HepG2 (cell line): ENCODE results near the gene SMAD3. TPM values are rescaled to one million over a fixed set of nuclear protein-coding genes. Genes with fewer than 3 reads are reported as not detected.

Source experiments
- ATAC-seq: fragments of 200-7000 bp; cut with Tn5 transposase; 3 replicates; pipeline ENCODE4 v1.9.1; 2020; ENCODE audit warnings: mild to moderate bottlenecking, moderate library complexity
- BruUV-seq: library from RNA; stranded (reverse); fragments of 400-500 nt; replicated peaks from 2 replicates; lab custom pipeline; 2021; lab: Mats Ljungman, UMichigan
- CTCF ChIA-PET: fragments of 300-600 bp; formaldehyde crosslinking; extraction: SDS; loops from one replicate; lab custom pipeline; 2021; ENCODE audit warnings: low total read pairs, inconsistent platforms, low intra/inter-chr PET ratio; lab: Yijun Ruan, JAX
- POLR2A ChIA-PET: fragments of 350-600 bp; sonication (Branson Sonifier 250); formaldehyde crosslinking; loops from one replicate; lab custom pipeline; 2020; ENCODE audit warnings: antibody characterized with exemption, inconsistent platforms; lab: Yijun Ruan, JAX
- DNase-seq: peaks from one replicate; pipeline ENCODE4 v3.0.0-alpha.2; 2015; ENCODE audit warnings: low spot score
- FAIRE-seq: peaks from 3 replicates; lab custom pipeline; 2011; peaks lifted over from hg19 to GRCh38; lab: Jason Lieb, UNC
- H2AFZ ChIP-seq: one replicate; pipeline ENCODE4 v1.6.1; 2011; ENCODE audit warnings: low read length, inconsistent platforms
- H3K27ac ChIP-seq: fragments of 300-600 bp; 3 replicates; pipeline ENCODE4 v1.8.0; 2011; ENCODE audit warnings: mixed run types, mild to moderate bottlenecking, mixed read lengths, low read length, inconsistent platforms; ENCODE audit not compliant: insufficient read depth; ENCODE audit errors: extremely low read length
- H3K27me3 ChIP-seq, 2 experiments: fragments of 200-600 bp in 1 of 2; 2 replicates in 1 of 2; 3 replicates in 1 of 2; pipeline versions ENCODE4 v1.6.0 to v1.8.0; 2011; ENCODE audit warnings: low read length in 2 of 2, mild to moderate bottlenecking in 2 of 2, moderate library complexity in 2 of 2, inconsistent platforms in 1 of 2; ENCODE audit not compliant: insufficient read depth in 2 of 2, control insufficient read depth in 1 of 2
- H3K36me3 ChIP-seq, 2 experiments: fragments of 200-600 bp in 1 of 2; replicated peaks in 1 of 2; 2 replicates in 1 of 2; 3 replicates in 1 of 2; pipeline versions ENCODE4 v1.5.1 to v1.8.0; 2011; ENCODE audit warnings: low read length in 2 of 2, inconsistent platforms in 1 of 2; ENCODE audit not compliant: insufficient read depth in 2 of 2, control insufficient read depth in 1 of 2
- H3K4me1 ChIP-seq: 2 replicates; pipeline ENCODE4 v1.5.1; 2012; ENCODE audit warnings: low read length, inconsistent platforms; ENCODE audit not compliant: insufficient read depth
- H3K4me2 ChIP-seq: 2 replicates; pipeline ENCODE4 v1.6.0; 2011; ENCODE audit warnings: low read depth, low read length, inconsistent platforms
- H3K4me3 ChIP-seq, 3 experiments: fragments of 200-600 bp in 1 of 3; sonication (generic), shearing (Covaris generic) in 1 of 3; replicated peaks in 1 of 3; 2 replicates each; pipeline ENCODE4 v1.5.1; 2011 to 2016; ENCODE audit warnings: low read length in 3 of 3, inconsistent platforms in 2 of 3, low read depth in 2 of 3, mild to moderate bottlenecking in 2 of 3, control low read depth in 1 of 3, mixed read lengths in 1 of 3; ENCODE audit not compliant: insufficient read depth in 1 of 3
- H3K79me2 ChIP-seq: one replicate; pipeline ENCODE4 v1.6.1; 2011; ENCODE audit warnings: low read length, inconsistent platforms; ENCODE audit not compliant: insufficient read depth
- H3K9ac ChIP-seq: 2 replicates; pipeline ENCODE4 v1.6.0; 2011; ENCODE audit warnings: mild to moderate bottlenecking, low read depth, low read length, inconsistent platforms; ENCODE audit not compliant: insufficient read depth
- H3K9me3 ChIP-seq: 2 replicates; pipeline ENCODE4 v1.5.1; 2012; ENCODE audit warnings: mild to moderate bottlenecking, low read length
- H4K20me1 ChIP-seq: 2 replicates; pipeline ENCODE4 v1.6.0; 2011; ENCODE audit warnings: inconsistent platforms, mild to moderate bottlenecking, low read length, moderate library complexity; ENCODE audit not compliant: insufficient read depth
- CAMTA2 ChIP-seq: sonication (generic); formaldehyde crosslinking; IDR thresholded peaks from 2 replicates; pipeline ENCODE4 v1.4.0; 2020; ENCODE audit warnings: mild to moderate bottlenecking, missing genetic modification reagents, borderline replicate concordance
- KAT2B ChIP-seq: fragments of 150-350 bp; IDR thresholded peaks from 2 replicates; pipeline ENCODE4 v1.6.1; 2014; ENCODE audit warnings: low read depth, low read length, borderline replicate concordance
- KIAA2018 ChIP-seq: sonication (generic); formaldehyde crosslinking; IDR thresholded peaks from 2 replicates; pipeline ENCODE4 v1.5.0; 2020; ENCODE audit warnings: mild to moderate bottlenecking, missing genetic modification reagents, borderline replicate concordance
- WGBS: methylation state at CpG from one replicate; pipeline ENCODE4 v1.1.6; 2017; ENCODE audit warnings: low lambda C conversion rate; 5-methylcytosine and 5-hydroxymethylcytosine counted together
- in situ Hi-C: cut with HindIII; loops from 2 replicates; pipeline ENCODE4 v1.10.0; 2017; ENCODE audit warnings: low pct_unique_long_range_greater_than_20kb; ENCODE audit not compliant: extremely low pct_ligation_motif_present
- intact Hi-C: fragments of 100-400 bp; cut with micrococcal nuclease; formaldehyde crosslinking; loops from one replicate; pipeline ENCODE4 v1.10.0; 2022; ENCODE audit not compliant: unreplicated experiment
- polyA plus RNA-seq, 8 experiments: library from polyadenylated mRNA; depleted of rRNA in 3 of 8; stranded (reverse) in 7 of 8; unstranded in 1 of 8; fragments of >200 nt; fragmentation: Illumina TruSeq in 4 of 8; extraction: Trizol in 4 of 8; gene quantifications; 2 replicates each; pipeline versions ENCODE4 v1.2.1 to v1.2.3, GENCODE V29; 2011 to 2016; ENCODE audit warnings: low read depth in 4 of 8, missing spikeins in 1 of 8, mixed read lengths in 1 of 8; ENCODE audit not compliant: insufficient read depth in 1 of 8
- total RNA-seq, 5 experiments: library from RNA; depleted of rRNA; stranded (reverse); fragments of >200 nt; fragmentation: Illumina TruSeq; extraction: Trizol; gene quantifications; 2 replicates each; pipeline ENCODE4 v1.2.3, GENCODE V29; 2016; ENCODE audit warnings: low read depth in 1 of 5
- TF ChIP-seq, protein P1 (sequence below), 2 experiments: sonication (generic) in 1 of 2; formaldehyde crosslinking in 1 of 2; IDR thresholded peaks; 2 replicates each; pipeline versions ENCODE4 v1.4.0 to v1.6.1; 2018 to 2020; ENCODE audit warnings: missing genetic modification reagents in 2 of 2, borderline replicate concordance in 1 of 2, low read depth in 1 of 2, mild to moderate bottlenecking in 1 of 2, missing biosample characterization in 1 of 2

Gene SMAD3
- total and polyA plus RNA-seq, 2 of the 13 experiments (the other 11 are each of a cell fraction or from before 2014, with no cell fraction given), result 8.6 to 56.3 TPM

DNA sequence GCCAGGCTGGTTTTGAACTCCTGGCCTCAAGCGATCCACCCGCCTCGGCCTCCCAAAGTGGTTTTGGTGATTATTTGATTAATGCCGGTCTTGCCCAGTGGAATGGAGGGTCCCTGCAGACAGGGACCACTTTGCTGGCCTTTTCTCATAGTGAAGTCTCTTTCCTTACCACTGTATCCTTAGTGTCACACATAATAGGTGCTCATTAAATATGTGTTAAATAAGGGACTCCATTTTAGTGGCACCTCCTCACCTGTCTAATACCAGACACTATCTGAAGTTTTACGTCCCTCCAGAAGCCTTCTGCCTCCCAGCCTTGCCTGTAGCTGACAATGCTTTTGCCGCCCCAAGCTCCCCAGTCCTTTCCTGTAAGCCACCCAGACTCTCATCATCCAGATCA is 97.8 kb downstream of the SMAD3 start:
- H3K27me3 ChIP-seq, result no peaks in the 10 kb centered on the region
- ChIA-PET POLR2A (no interaction called here), CTCF (no interaction called here)
- H3K27ac ChIP-seq, result no peak overlapping the region
- BruUV-seq, result no TSS peak
- H3K4me1 ChIP-seq, result peaks cover 7% of the 10 kb centered on the region
- ATAC-seq, result no peak
- peaks cover 29% of the 10 kb centered on the region for H4K20me1 ChIP-seq
- peaks cover 28 to 46% of the 10 kb centered on the region in 2 experiments for H3K36me3 ChIP-seq
- H3K79me2 ChIP-seq, result peaks cover 24% of the 10 kb centered on the region
- in situ Hi-C loops, result no loop called here
- WGBS, result 100% methylated on average over 5 of the region's 6 CpGs
- TF ChIP-seq CAMTA2 (CRISPR knock-in tag) (no peak), KIAA2018 (no peak), KAT2B (no peak)
- TF ChIP-seq, protein P1, sequence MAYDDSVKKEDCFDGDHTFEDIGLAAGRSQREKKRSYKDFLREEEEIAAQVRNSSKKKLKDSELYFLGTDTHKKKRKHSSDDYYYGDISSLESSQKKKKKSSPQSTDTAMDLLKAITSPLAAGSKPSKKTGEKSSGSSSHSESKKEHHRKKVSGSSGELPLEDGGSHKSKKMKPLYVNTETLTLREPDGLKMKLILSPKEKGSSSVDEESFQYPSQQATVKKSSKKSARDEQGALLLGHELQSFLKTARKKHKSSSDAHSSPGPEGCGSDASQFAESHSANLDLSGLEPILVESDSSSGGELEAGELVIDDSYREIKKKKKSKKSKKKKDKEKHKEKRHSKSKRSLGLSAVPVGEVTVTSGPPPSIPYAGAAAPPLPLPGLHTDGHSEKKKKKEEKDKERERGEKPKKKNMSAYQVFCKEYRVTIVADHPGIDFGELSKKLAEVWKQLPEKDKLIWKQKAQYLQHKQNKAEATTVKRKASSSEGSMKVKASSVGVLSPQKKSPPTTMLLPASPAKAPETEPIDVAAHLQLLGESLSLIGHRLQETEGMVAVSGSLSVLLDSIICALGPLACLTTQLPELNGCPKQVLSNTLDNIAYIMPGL (CRISPR knock-in tag; IDR thresholded peaks at IDR 0.05; ENCODE audit: borderline replicate concordance in 1 of 2, low read depth in 1 of 2), result no peak
- H3K9ac ChIP-seq, result no peak overlapping the region
- H3K4me2 ChIP-seq, result no peak overlapping the region
- no peak for FAIRE-seq
- intact Hi-C loops, result loop anchor here (1.0 kb wide), 1 partner anchor 28 kb away; no protein-coding TSS in a partner anchor
- no peak for DNase-seq
- no peak overlapping the region for H3K4me3 ChIP-seq
- H2AFZ ChIP-seq, result no peak overlapping the region
- H3K9me3 ChIP-seq, result no peaks in the 10 kb centered on the region
